A673 (cell line): ENCODE measurements around the gene ALKBH7.

Experiments
- EZH2 ChIP-seq: fragments of 200-600 bp; sonication (generic); IDR thresholded peaks from 2 replicates; pipeline ENCODE4 v1.6.1; 2017; ENCODE audit warnings: borderline replicate concordance, low read depth, mild to moderate bottlenecking, mixed read lengths, antibody characterized with exemption, low read length; ENCODE audit not compliant: poor library complexity, severe bottlenecking
- TF ChIP-seq, protein P1 (sequence below): fragments of 300-800, 200-600 bp; sonication (generic); conservative IDR thresholded peaks from 2 replicates; pipeline ENCODE4 v1.5.1; 2017; ENCODE audit warnings: low read depth, mild to moderate bottlenecking, antibody characterized with exemption, low read length, moderate library complexity, mixed read lengths

GRCh38 chr19:6379744-6380143 lies 7.2 kb downstream of the ALKBH7 start:
- TF ChIP-seq, protein P1, sequence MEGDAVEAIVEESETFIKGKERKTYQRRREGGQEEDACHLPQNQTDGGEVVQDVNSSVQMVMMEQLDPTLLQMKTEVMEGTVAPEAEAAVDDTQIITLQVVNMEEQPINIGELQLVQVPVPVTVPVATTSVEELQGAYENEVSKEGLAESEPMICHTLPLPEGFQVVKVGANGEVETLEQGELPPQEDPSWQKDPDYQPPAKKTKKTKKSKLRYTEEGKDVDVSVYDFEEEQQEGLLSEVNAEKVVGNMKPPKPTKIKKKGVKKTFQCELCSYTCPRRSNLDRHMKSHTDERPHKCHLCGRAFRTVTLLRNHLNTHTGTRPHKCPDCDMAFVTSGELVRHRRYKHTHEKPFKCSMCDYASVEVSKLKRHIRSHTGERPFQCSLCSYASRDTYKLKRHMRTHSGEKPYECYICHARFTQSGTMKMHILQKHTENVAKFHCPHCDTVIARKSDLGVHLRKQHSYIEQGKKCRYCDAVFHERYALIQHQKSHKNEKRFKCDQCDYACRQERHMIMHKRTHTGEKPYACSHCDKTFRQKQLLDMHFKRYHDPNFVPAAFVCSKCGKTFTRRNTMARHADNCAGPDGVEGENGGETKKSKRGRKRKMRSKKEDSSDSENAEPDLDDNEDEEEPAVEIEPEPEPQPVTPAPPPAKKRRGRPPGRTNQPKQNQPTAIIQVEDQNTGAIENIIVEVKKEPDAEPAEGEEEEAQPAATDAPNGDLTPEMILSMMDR = no peak
- TF ChIP-seq EZH2 = no peak
